HL-60 (cell line): ENCODE results near the gene DLG3.
A peak's percentile ranks its signal among the peaks of the same experiment; 100 is the strongest.

Experiments
- DNase-seq, 2 experiments: peaks; one replicate each; pipeline ENCODE4 v3.0.0-alpha.2; 2010 to 2020; ENCODE audit warnings: low read depth in 1 of 2, low spot score in 1 of 2
- H3K27ac ChIP-seq: fragments of 250-450 bp; sonication (Bioruptor Pico); replicated peaks from 2 replicates; pipeline ENCODE4 v1.5.1; 2020; ENCODE audit warnings: mild to moderate bottlenecking, moderate library complexity
- H3K27me3 ChIP-seq: fragments of 250-450 bp; sonication (Bioruptor Pico); 2 replicates; pipeline ENCODE4 v1.5.1; 2021; ENCODE audit warnings: mild to moderate bottlenecking, moderate library complexity; ENCODE audit not compliant: insufficient read depth, poor library complexity, severe bottlenecking
- H3K4me3 ChIP-seq: replicated peaks from 2 replicates; pipeline ENCODE4 v1.5.1; 2011; ENCODE audit warnings: mild to moderate bottlenecking, control low read depth, low read length; ENCODE audit not compliant: insufficient read depth
- GABPA ChIP-seq: IDR thresholded peaks from 2 replicates; pipeline ENCODE4 v1.6.1; 2012; ENCODE audit warnings: low read depth
- POLR2AphosphoS5 ChIP-seq: IDR thresholded peaks from 2 replicates; pipeline ENCODE4 v1.6.1; 2012; ENCODE audit warnings: low read depth
- REST ChIP-seq: IDR thresholded peaks from 2 replicates; pipeline ENCODE4 v1.6.1; 2012; ENCODE audit warnings: low read depth; ENCODE audit not compliant: insufficient replicate concordance
- SPI1 ChIP-seq: IDR thresholded peaks from 2 replicates; pipeline ENCODE4 v1.6.1; 2012; ENCODE audit warnings: low read depth, mild to moderate bottlenecking, borderline replicate concordance
- TF ChIP-seq, protein P1 (sequence below): IDR thresholded peaks from one replicate; pipeline ENCODE4 v1.5.1; 2011; ENCODE audit warnings: low read length, control low read depth, inconsistent platforms; ENCODE audit not compliant: insufficient read depth

The DLG3 gene

DNA sequence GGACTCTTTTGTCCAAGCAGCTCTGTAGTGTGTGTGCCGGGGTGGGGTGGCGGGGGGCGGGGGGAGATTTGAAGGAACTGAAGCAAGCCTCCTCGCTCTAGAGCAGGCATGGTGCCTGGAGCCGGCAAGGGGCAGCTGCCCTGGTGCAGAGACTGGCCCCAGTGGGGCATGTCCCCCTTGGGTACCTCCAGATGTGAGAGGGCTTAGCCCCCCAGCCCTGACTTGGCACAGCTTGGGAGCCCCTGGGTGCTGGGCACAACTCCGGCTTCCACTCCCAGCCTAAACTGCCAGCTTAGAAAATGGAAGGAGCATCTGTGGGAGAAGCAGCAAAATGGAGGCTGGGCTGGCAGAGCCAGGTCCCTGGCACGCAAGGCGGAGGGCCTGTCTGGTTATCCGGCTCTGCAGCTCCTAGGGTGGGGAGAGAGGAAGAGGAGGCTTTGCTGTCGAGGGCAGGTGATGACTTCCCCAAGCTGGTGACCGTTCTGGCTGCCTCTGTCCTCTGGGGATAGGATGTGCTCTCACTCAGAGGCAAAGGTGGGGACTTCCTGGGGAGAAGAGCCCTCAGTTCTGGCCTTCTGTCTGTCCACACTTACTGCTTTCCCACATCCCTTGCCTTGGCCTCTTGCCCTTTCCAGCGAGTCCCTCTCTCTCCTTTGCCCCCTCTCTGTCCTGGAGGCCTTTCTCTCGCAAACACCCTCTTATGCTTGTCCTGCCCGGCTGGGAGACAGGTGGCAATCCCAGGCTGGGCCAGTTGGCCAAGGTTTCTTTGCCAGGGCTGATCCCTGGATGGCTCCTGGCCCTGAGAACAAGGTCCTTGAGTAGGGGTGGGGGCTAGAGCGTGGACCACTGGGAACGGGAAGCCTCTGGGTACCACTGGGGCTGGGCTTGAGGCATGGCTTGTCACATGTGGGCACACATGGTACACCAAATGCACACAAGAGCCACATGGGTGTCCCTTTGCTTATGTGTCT lies 2.0 kb downstream of the DLG3 start:
- no peak overlapping the region for H3K4me3 ChIP-seq
- H3K27me3 ChIP-seq = peaks cover 8% of the 10 kb centered on the region
- TF ChIP-seq SPI1 (no peak), POLR2AphosphoS5 (no peak), GABPA (no peak), REST (no peak)
- TF ChIP-seq, protein P1, sequence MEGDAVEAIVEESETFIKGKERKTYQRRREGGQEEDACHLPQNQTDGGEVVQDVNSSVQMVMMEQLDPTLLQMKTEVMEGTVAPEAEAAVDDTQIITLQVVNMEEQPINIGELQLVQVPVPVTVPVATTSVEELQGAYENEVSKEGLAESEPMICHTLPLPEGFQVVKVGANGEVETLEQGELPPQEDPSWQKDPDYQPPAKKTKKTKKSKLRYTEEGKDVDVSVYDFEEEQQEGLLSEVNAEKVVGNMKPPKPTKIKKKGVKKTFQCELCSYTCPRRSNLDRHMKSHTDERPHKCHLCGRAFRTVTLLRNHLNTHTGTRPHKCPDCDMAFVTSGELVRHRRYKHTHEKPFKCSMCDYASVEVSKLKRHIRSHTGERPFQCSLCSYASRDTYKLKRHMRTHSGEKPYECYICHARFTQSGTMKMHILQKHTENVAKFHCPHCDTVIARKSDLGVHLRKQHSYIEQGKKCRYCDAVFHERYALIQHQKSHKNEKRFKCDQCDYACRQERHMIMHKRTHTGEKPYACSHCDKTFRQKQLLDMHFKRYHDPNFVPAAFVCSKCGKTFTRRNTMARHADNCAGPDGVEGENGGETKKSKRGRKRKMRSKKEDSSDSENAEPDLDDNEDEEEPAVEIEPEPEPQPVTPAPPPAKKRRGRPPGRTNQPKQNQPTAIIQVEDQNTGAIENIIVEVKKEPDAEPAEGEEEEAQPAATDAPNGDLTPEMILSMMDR = no peak
- no peak overlapping the region for H3K27ac ChIP-seq
- no peak for DNase-seq

GRCh38 chrX:70449457-70449966 lies 4.9 kb downstream of the DLG3 start:
- TF ChIP-seq, protein P1 = no peak
- TF ChIP-seq GABPA (no peak), REST (no peak), SPI1 (no peak), POLR2AphosphoS5 (no peak)

GRCh38 chrX:70452143-70452733 lies 7.6 kb downstream of the DLG3 start:
- Histone ChIP-seq H3K27ac (no peak overlapping the region), H3K4me3 (peak overlapping the region; percentile 21), H3K27me3 (peaks cover 8% of the 10 kb centered on the region)
- DNase-seq = no peak
- TF ChIP-seq, protein P1 = peak; percentile 15
- no peak for TF ChIP-seq POLR2AphosphoS5

More at GRCh38 chrX:70449457-70449966, 4.9 kb downstream of the DLG3 start:
- Histone ChIP-seq H3K27ac (no peak overlapping the region), H3K27me3 (peaks cover 3% of the 10 kb centered on the region), H3K4me3 (no peak overlapping the region)
- DNase-seq = no peak
